ENCODE measurements around the gene SLC12A3.

The SLC12A3 gene

DNA sequence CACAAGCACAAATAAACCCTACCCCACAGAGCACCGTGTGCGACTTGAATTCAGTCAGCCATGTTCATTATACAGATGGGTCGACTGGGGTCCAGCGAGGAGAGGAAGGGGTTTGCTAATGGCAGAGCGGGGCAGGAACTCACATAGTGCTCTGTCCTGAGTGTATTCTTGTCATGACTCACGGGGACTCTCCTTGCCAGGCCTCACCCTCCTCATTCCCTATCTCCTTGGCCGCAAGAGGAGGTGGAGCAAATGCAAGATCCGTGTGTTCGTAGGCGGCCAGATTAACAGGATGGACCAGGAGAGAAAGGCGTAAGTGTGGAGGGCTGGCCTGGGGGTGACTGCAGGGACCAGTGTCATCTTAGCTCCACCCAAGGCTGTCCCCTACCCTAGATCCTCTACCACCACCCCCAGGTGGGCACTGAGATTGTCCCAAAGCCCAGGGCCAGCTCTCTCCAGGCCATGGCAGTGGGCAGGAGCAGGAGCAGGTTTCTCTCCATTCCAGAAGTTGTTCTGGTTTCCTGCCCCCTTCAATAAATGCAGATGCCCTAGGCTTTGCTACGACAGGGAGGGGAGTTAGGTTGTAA, 29.4 kb downstream of the SLC12A3 start:
- DNase-seq, result no peak

DNA sequence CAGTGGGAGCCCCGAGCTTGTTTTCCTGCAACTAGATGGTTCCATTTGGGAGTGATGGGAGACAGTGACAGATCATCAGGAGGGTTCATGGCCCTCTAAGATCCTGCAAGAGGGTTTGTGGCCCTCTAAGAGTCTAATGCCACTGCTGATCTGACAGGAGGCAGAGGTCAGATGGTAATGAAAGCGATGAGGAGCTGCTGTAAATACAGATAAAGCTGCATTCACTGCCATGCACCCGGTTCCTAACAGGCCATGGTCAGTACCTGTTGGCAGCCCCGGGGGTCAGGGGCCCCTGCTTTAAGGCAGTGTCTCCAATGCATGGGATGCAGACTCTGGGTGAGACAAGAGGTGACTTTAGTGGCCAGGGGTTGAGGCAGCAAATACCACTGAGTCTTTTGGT, 30.8 kb downstream of the SLC12A3 start:
- DNase-seq, result no peak

DNA sequence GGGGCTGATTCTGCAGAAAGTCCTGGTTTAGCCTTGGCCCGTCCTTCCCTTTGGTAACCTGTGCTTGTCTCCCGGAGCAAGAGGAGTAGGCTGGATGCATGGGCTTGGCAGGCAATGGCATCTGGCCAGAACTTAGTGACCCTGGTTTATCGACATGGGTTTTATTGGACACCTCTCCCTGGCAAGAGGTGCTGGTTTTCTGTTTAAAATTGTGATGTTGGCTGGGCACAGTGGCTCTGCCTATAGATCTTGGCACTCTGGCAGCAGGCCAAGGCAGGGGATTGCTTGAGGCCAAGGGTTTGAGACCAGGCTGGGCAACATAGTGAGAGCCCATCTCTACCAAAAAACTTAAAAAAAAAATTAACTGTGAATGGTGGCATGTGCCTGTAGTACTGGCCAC, 31.2 kb downstream of the SLC12A3 start:
- no peak for DNase-seq

GRCh38 chr16:56897026-56897799, 32.2 kb downstream of the SLC12A3 start:
- no peak for DNase-seq

DNA sequence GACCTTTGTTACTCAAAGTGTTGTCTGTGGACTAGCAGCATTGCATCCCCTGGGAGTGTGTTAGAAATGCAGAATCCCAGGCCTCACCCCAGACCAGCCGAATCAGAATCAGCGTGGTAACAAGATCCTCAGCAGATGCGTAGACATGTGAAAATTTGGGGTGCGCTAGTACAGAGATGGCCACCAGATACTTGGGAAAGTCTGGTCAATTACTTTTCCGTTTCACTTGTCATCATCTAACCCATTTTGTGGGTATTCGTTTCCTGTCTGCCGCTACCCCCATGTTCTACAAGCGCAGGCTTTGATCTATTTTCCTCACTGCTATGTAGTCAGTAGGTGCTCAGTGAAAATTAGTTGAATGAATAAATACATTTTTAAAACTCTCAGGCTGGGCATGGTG, 33.8 kb downstream of the SLC12A3 start:
- DNase-seq, result no peak

DNA sequence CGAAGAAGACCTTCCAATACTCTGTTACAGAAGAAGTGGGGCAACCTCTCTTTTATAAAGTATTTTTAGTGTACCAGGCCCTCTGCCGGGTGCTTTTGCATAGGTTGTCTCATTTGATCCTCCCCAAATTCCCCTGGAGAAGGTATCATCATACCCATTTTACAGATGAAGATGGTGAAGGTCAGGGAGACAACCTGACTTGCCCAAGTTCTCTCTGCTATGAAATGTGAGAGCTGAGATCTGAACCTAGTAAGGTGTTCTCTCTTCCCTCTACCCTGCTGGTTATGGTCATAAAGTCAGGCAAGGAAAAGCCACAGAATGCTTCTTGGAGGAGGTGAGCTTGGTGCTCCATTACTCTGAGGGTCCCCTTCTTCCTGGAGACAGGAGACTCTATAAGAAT, 38.9 kb downstream of the SLC12A3 start:
- no peak for DNase-seq

DNA sequence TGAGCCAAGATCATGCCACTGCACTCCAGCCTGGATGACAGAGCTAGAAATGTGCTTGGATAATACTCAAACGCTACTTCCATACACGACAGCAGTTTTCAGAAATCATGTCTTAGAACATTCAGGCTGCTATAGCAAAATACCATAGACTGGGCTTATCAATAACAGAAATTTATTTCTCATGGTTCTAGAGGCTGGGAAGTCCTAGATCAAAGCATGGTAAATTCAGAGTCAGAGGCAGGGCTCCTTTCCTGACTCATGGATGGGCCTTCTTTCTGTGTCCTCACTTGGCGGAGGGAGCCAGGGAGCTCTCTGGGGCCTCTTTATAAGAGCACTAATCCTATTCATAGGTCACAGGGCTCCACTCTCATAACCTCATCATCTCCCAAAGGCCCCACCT, 42.4 kb downstream of the SLC12A3 start:
- no peak for DNase-seq

- no peak for DNase-seq
Measured at GRCh38 chr16:56909527-56909979, 44.5 kb downstream of the SLC12A3 start.

GRCh38 chr16:56910112-56910511, 45.1 kb downstream of the SLC12A3 start:
- DNase-seq, result no peak

DNA sequence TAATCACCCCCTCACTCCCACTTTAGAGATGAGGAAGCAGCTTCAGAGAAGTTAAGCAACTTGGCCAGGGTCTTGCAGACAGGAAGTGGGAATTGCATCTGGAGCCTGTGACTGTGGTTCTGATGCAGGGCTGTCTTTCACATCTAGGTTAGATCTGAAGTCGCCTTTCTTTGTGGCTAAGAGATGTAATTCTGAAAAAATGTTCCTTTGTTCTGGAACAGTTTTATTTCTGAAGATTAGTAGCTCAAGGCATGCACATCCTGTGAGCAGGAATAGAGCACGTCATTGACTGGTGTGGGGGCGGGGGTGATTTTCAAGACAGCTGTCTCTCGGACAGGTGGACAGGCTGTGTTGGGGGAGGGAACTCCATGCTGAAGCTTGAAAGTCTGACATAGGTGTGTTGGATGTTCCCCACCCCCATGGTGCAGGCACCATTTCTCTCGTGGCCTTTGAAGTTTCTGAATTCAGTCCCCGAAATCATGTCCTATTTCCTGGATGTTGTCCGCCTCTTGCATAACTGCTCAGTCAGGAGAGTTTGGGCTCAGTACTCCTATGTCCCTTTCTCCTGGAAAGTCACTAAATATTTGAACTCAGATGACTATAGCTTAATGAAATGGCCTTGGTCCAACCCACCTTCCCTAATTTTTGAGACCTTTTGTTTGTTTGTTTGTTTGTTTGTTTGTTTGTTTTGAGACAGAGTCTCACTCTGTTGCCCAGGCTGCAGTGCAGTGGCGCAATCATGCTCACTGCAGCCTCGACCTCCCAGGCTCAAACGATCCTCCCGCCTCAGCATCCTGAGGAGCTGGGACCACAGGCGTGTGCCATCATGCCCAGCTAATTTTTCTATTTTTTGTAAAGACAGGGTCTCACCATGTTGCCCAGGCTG, 45.9 kb downstream of the SLC12A3 start:
- DNase-seq, result peak; percentile 31 to 55

DNA sequence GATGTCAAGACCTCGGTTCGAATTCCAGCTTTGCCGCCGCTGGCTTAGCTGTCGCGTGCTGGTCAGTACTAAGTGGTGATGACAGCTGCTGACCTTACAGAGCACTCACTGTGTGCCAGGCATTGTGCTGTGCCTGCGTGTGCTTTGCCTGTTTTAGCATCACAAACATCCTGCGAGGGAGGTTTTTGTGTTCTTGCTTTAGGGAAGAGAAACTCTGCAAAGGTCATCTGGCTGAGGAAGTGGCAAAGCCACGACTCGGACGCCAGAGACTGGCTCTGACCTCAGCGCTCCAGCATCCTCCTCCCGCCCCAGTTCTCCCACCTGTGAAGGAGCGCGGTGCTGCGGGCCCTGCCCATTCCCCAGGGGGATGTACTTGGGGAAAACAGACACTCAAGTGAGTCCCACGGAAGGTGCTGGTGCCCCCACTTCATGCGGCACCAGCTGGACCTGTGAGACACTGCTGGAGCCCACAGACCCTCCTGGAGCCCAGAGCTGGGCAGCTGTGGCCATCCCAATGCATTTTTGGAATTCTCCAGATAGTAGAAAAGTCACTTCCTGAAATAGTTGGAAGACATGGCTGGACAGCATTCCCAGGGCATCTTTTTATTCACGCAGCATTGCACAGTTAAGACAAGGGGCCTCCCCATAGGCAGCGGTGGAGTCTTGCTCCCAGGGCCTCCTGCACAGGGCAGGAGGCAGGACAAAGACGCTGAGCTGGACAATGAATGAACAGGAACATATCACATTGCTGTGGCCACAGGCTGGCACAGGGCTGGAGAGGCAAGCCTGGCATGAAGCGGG, 47.0 kb downstream of the SLC12A3 start:
- DNase-seq, result no peak

DNA sequence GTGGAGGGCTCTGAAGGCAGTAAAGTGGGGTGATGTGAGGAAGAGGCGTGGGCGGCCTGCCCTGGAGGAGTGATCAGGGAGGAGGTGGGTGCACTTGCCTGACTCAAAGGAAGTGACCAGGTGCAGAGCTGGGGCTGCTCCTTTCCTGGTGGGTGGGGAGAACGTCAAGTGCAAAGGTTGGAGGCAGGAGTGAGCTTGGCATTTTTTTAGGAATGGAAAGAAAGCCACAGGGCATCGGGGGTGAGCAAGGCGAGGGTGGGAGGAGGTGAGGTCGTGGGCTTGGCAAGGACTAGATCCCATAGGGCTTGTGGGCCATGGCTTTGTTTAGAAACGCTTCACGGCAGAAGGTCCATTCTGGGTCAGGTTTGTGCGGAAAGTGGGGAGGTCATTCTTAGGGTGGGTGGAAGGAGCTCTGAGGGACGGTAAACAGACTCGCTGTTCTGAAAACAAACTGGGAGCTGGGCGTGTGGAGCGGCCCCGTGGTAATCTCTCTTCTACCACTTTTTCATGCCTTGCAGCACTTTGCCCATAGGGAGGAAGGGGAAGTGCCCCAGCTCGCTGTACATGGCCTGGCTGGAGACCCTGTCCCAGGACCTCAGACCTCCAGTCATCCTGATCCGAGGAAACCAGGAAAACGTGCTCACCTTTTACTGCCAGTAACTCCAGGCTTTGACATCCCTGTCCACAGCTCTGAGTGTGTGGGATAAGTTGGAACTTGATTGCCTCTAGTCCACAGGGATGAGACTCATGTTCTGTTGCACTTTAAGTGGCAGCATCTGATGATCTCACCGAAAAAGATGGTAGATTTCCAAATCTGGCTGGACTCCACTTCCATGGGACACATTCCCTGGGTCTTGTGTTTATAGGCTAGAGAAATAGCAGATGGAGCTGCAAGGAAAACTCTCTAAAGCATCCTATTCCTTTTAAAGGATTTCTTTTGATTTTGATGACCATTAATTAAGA, 48.0 kb downstream of the SLC12A3 start:
- no peak for DNase-seq

DNA sequence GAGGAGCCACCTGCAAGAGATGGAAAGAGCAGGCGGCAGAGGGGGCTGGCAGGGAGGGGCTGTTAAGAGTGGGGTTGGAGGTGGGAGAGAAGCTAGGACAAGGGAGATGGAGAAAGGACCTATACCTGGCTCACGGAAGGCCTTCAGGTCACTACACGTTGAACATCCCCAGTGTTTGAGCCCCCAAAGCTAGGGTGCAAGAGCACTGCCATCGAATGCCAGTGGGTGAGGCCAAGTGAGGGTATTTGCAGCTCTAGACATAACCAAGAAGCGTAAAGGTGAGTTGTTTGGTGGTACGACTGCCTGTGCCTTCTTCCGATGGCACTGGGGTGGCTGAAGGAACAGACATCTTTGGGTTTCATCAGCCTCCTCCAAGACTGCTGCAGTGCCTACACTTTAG, 49.9 kb downstream of the SLC12A3 start:
- DNase-seq, result no peak

- no peak for DNase-seq
Measured at GRCh38 chr16:56915336-56916119, 50.5 kb downstream of the SLC12A3 start.

GRCh38 chr16:56916571-56917403, 51.8 kb downstream of the SLC12A3 start:
- DNase-seq, result peak; percentile 26 to 28

GRCh38 chr16:56918467-56919012, 53.5 kb downstream of the SLC12A3 start:
- no peak for DNase-seq

- no peak for DNase-seq
Measured at GRCh38 chr16:56919099-56919800, 54.2 kb downstream of the SLC12A3 start.

DNA sequence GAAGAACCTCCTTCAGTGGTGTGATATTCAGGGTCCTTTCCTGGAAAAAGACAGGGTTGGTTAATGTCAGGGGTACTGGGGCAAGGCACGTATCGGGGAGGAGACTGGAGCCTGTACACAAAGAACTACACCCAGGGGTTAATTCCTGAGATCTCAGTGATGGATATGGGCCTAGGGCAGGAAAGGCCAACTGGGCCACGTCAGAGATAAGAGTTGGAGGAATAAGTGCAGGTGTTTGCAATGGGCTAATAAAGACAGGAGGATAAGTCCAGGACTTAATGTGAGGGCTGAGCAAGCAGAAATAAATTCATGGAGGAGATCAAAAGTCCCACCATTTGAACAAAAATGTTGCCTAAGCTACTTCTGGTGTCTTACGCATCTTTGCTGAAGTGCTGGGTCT, 56.6 kb downstream of the SLC12A3 start:
- DNase-seq, result no peak

Measured in stimulated activated CD4-positive, alpha-beta T cell treated with anti-CD3 and anti-CD28 coated beads, Interleukin-2, amount 100 ng/mL, for 24 hours (primary cell).